HEK293 (cell line): ENCODE results near the gene CBX7.

ENCODE experiments used
- CTCF ChIA-PET: fragments of 350-600 bp; formaldehyde crosslinking; extraction: SDS; loops from one replicate; lab custom pipeline; 2021; ENCODE audit warnings: antibody characterized with exemption; lab: Yijun Ruan, JAX
- POLR2A ChIA-PET: fragments of 300-600 bp; formaldehyde crosslinking; extraction: SDS; loops from one replicate; lab custom pipeline; 2020; ENCODE audit warnings: antibody characterized with exemption, inconsistent platforms; lab: Yijun Ruan, JAX
- H3K27ac ChIP-seq: fragments of 200-500 bp; sonication (Bioruptor generic); 2 replicates; pipeline ENCODE4 v1.5.1; 2014; ENCODE audit warnings: low read depth, low read length, control low read depth, inconsistent platforms; ENCODE audit errors: extremely low read depth
- H3K36me3 ChIP-seq, 2 experiments: fragments of 200-500 bp in 1 of 2; sonication (Bioruptor generic) in 1 of 2; 1 replicate in 1 of 2; 2 replicates in 1 of 2; pipeline ENCODE4 v1.5.1; 2014 to 2017; ENCODE audit warnings: inconsistent platforms in 2 of 2, low read length in 2 of 2; ENCODE audit not compliant: control insufficient read depth in 2 of 2, insufficient read depth in 1 of 2
- H3K4me1 ChIP-seq: fragments of 200-500 bp; sonication (Bioruptor generic); 2 replicates; pipeline ENCODE4 v1.5.1; 2014; ENCODE audit warnings: mild to moderate bottlenecking, low read length, inconsistent platforms; ENCODE audit not compliant: control insufficient read depth, insufficient read depth
- H3K4me3 ChIP-seq: 2 replicates; pipeline ENCODE4 v1.5.1; 2011; ENCODE audit warnings: low read depth, mild to moderate bottlenecking, control low read depth, low read length, moderate library complexity
- H3K9me3 ChIP-seq: fragments of 200-500 bp; sonication (Bioruptor generic); 2 replicates; pipeline ENCODE4 v1.5.1; 2014; ENCODE audit warnings: low read depth, low read length, inconsistent platforms; ENCODE audit not compliant: control insufficient read depth, insufficient read depth
- BCL11B ChIP-seq: fragments of 450-650 bp; formaldehyde crosslinking; IDR thresholded peaks from 2 replicates; pipeline ENCODE4 v1.5.1; 2016; ENCODE audit warnings: low read depth, missing biosample characterization, missing genetic modification characterization
- FEZF1 ChIP-seq: fragments of 450-650 bp; formaldehyde crosslinking; IDR thresholded peaks from 2 replicates; pipeline ENCODE4 v1.5.1; 2016; ENCODE audit warnings: missing biosample characterization, missing genetic modification characterization
- KLF17 ChIP-seq: fragments of 450-650 bp; formaldehyde crosslinking; IDR thresholded peaks from 2 replicates; pipeline ENCODE4 v1.5.1; 2016; ENCODE audit warnings: missing biosample characterization, missing genetic modification characterization
- MYNN ChIP-seq: fragments of 450-650 bp; formaldehyde crosslinking; IDR thresholded peaks from 2 replicates; pipeline ENCODE4 v1.5.1; 2016; ENCODE audit warnings: missing biosample characterization, missing genetic modification characterization, borderline replicate concordance
- SALL2 ChIP-seq: fragments of 450-650 bp; formaldehyde crosslinking; IDR thresholded peaks from 2 replicates; pipeline ENCODE4 v1.5.0; 2017; ENCODE audit warnings: missing biosample characterization, mild to moderate bottlenecking, missing genetic modification characterization, borderline replicate concordance
- SP3 ChIP-seq: fragments of 450-650 bp; formaldehyde crosslinking; IDR thresholded peaks from 2 replicates; pipeline ENCODE4 v1.5.1; 2016; ENCODE audit warnings: missing biosample characterization, missing genetic modification characterization
- ZBTB48 ChIP-seq: fragments of 450-650 bp; formaldehyde crosslinking; IDR thresholded peaks from 2 replicates; pipeline ENCODE4 v1.5.1; 2016; ENCODE audit warnings: missing biosample characterization, missing genetic modification characterization
- ZNF138 ChIP-seq: fragments of 450-650 bp; formaldehyde crosslinking; IDR thresholded peaks from 2 replicates; pipeline ENCODE4 v1.5.1; 2016; ENCODE audit warnings: missing biosample characterization, missing genetic modification characterization, borderline replicate concordance
- ZNF211 ChIP-seq: fragments of 450-650 bp; formaldehyde crosslinking; IDR thresholded peaks from 2 replicates; pipeline ENCODE4 v1.5.1; 2016; ENCODE audit warnings: low read depth, missing biosample characterization, missing genetic modification characterization
- ZNF248 ChIP-seq: fragments of 450-650 bp; formaldehyde crosslinking; IDR thresholded peaks from 2 replicates; pipeline ENCODE4 v1.5.1; 2017; ENCODE audit warnings: missing biosample characterization, missing genetic modification characterization
- ZNF394 ChIP-seq: fragments of 450-650 bp; formaldehyde crosslinking; IDR thresholded peaks from 2 replicates; pipeline ENCODE4 v1.5.1; 2016; ENCODE audit warnings: missing biosample characterization, missing genetic modification characterization, mild to moderate bottlenecking, moderate library complexity, borderline replicate concordance
- ZNF48 ChIP-seq: fragments of 450-650 bp; formaldehyde crosslinking; IDR thresholded peaks from 2 replicates; pipeline ENCODE4 v1.5.1; 2016; ENCODE audit warnings: missing biosample characterization, missing genetic modification characterization
- ZNF513 ChIP-seq: fragments of 450-650 bp; IDR thresholded peaks from 2 replicates; pipeline ENCODE4 v1.5.1; 2018; ENCODE audit warnings: missing biosample characterization, missing genetic modification characterization
- ZNF529 ChIP-seq: fragments of 450-650 bp; formaldehyde crosslinking; IDR thresholded peaks from 2 replicates; pipeline ENCODE4 v1.5.1; 2017; ENCODE audit warnings: missing genetic modification characterization, missing biosample characterization; ENCODE audit not compliant: insufficient replicate concordance
- ZNF560 ChIP-seq: fragments of 450-650 bp; formaldehyde crosslinking; IDR thresholded peaks from 2 replicates; pipeline ENCODE4 v1.5.1; 2017; ENCODE audit warnings: missing biosample characterization, missing genetic modification characterization, borderline replicate concordance
- ZNF600 ChIP-seq: fragments of 450-650 bp; formaldehyde crosslinking; IDR thresholded peaks from 2 replicates; pipeline ENCODE4 v1.5.1; 2016; ENCODE audit warnings: missing biosample characterization, missing genetic modification characterization
- ZNF626 ChIP-seq: fragments of 450-650 bp; sonication (Bioruptor Pico); formaldehyde crosslinking; IDR thresholded peaks from 2 replicates; pipeline ENCODE4 v1.5.1; 2018; ENCODE audit warnings: missing biosample characterization, missing genetic modification characterization, inconsistent platforms
- ZNF747 ChIP-seq: fragments of 450-650 bp; formaldehyde crosslinking; IDR thresholded peaks from 2 replicates; pipeline ENCODE4 v1.5.1; 2016; ENCODE audit warnings: missing biosample characterization, missing genetic modification characterization
- ZSCAN4 ChIP-seq: fragments of 450-650 bp; formaldehyde crosslinking; IDR thresholded peaks from 2 replicates; pipeline ENCODE4 v1.5.1; 2017; ENCODE audit warnings: missing biosample characterization, missing genetic modification characterization
- ZXDB ChIP-seq: fragments of 450-650 bp; formaldehyde crosslinking; IDR thresholded peaks from 2 replicates; pipeline ENCODE4 v1.5.1; 2016; ENCODE audit warnings: missing biosample characterization, missing genetic modification characterization
- TF ChIP-seq, protein P1 (sequence below): fragments of 450-650 bp; formaldehyde crosslinking; IDR thresholded peaks from 2 replicates; pipeline ENCODE4 v1.5.1; 2017; ENCODE audit warnings: missing biosample characterization, missing genetic modification characterization
- TF ChIP-seq, protein P2 (sequence below): fragments of 450-650 bp; formaldehyde crosslinking; IDR thresholded peaks from 2 replicates; pipeline ENCODE4 v1.5.1; 2016; ENCODE audit warnings: missing biosample characterization, missing genetic modification characterization

The CBX7 gene

DNA sequence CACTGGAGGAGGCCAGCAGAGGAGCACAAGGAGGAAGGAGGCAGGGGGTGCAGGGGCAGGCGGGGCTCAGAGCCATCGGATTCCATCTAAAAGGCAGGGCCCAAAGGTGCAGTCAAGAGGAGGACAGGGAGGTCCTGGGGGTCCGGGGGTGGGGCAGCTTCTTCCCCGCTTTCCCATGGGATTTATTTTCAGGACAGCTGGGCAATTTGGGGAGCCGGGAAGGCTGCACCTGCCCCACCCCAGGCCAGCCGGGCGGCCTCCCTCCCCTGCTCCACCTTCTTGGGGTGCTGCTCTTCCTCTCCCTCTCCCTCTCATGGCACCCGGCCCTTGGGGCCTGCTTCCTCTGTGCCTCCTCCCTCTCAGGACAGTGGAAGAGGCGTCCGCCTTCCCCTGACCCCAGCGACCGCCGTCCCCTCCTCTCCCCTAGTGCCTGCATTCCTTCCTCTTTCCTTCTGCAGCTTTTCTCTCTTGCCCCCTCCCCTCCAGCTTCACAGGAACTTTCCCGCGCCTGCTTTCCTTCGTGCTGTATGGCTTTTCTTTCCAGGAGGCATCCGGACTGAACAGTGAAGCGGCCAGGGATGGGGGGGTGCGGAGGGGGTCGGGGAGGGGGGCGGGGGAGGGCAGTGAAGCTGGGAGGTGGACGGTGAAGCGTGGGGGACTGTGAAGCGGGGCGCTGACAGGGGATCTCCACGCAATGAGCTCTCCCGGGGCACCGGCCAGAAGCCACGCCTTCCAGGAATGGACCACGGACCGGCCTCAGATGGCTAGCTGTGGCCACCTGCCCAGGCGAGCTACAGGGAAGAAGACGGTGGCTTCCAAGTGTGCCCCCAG lies 28.5 kb downstream of the CBX7 start (continued):
- TF ChIP-seq KLF17 (tag by site-specific recombination) (no peak), ZBTB48 (no peak), ZNF747 (tag by site-specific recombination) (no peak), ZNF600 (tag by site-specific recombination) (no peak)

DNA sequence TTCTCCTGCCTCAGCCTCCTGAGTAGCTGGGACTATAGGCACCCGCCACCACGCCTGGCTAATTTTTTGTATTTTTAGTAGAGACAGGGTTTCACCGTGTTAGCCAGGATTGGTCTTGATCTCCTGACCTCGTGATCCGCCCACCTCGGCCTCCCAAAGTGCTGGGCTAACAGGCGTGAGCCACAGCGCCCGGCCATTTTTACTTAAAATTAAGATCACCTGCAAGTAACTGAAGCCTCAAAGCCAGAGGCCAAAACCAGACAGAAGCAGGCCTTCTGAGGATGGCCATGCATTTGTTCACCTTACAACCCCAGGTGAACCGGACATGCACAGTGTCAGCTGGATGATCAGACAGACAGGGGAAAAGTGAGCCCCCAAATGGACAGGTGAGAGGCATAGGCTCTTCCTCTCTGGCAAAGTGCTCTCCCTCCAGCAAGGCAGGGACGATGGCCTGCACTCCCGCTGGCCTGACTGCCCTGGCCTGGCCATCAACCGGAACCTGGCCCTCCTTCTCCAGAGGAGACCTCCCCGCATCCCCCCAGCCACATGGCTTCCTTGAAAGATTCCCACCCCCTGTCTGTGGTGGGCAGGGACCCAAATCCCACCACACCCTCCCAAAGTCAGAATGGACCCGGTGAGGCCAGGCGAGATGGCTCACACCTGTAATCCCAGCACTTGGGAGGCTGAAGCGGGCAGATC lies 29.6 kb downstream of the CBX7 start:
- H3K4me1 ChIP-seq, result no peaks in the 10 kb centered on the region
- POLR2A ChIA-PET, result interaction anchor here (0.7 kb wide), 1 partner anchor 25 kb away, joined by 5 read pairs; no protein-coding TSS in a partner anchor
- no peak overlapping the region for H3K27ac ChIP-seq
- no peaks in the 10 kb centered on the region for H3K9me3 ChIP-seq
- H3K4me3 ChIP-seq, result no peak overlapping the region
- TF ChIP-seq ZNF513 (tag by site-specific recombination), result no peak
- TF ChIP-seq ZNF394 (tag by site-specific recombination), result no peak
- TF ChIP-seq BCL11B (tag by site-specific recombination), result no peak
- no peak for TF ChIP-seq ZNF529 (tag by site-specific recombination)
- TF ChIP-seq ZNF48 (tag by site-specific recombination), result no peak
- no peak for TF ChIP-seq ZNF560 (tag by site-specific recombination)
- TF ChIP-seq SP3 (tag by site-specific recombination), result no peak
- no peak for TF ChIP-seq MYNN
- no peak for TF ChIP-seq ZNF248 (tag by site-specific recombination)
- TF ChIP-seq ZNF626 (tag by site-specific recombination), result no peak
- TF ChIP-seq, protein P1, sequence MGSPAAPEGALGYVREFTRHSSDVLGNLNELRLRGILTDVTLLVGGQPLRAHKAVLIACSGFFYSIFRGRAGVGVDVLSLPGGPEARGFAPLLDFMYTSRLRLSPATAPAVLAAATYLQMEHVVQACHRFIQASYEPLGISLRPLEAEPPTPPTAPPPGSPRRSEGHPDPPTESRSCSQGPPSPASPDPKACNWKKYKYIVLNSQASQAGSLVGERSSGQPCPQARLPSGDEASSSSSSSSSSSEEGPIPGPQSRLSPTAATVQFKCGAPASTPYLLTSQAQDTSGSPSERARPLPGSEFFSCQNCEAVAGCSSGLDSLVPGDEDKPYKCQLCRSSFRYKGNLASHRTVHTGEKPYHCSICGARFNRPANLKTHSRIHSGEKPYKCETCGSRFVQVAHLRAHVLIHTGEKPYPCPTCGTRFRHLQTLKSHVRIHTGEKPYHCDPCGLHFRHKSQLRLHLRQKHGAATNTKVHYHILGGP (tag by site-specific recombination), result no peak
- no peak for TF ChIP-seq ZNF211 (tag by site-specific recombination)
- TF ChIP-seq, protein P2, sequence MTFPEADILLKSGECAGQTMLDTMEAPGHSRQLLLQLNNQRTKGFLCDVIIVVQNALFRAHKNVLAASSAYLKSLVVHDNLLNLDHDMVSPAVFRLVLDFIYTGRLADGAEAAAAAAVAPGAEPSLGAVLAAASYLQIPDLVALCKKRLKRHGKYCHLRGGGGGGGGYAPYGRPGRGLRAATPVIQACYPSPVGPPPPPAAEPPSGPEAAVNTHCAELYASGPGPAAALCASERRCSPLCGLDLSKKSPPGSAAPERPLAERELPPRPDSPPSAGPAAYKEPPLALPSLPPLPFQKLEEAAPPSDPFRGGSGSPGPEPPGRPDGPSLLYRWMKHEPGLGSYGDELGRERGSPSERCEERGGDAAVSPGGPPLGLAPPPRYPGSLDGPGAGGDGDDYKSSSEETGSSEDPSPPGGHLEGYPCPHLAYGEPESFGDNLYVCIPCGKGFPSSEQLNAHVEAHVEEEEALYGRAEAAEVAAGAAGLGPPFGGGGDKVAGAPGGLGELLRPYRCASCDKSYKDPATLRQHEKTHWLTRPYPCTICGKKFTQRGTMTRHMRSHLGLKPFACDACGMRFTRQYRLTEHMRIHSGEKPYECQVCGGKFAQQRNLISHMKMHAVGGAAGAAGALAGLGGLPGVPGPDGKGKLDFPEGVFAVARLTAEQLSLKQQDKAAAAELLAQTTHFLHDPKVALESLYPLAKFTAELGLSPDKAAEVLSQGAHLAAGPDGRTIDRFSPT (tag by site-specific recombination), result no peak
- TF ChIP-seq SALL2 (tag by site-specific recombination), result no peak
- no peak for TF ChIP-seq FEZF1 (tag by site-specific recombination)
- TF ChIP-seq ZSCAN4, result no peak
- TF ChIP-seq ZXDB, result no peak
- no peak for TF ChIP-seq ZNF138
- TF ChIP-seq, all 188 proteins: peak for 0
- CTCF ChIA-PET, result interaction anchor here (0.6 to 1.3 kb wide), 9 partner anchors 16 to 708 kb away, joined by 3 to 5 read pairs (median 3); partner anchors contain the start of gene APOBEC3H
- H3K36me3 ChIP-seq, result no peaks in the 10 kb centered on the region
